Transverse colon (tissue), 4 donors: ENCODE measurements around the gene HIGD2A. TPM values are rescaled to one million over a fixed set of nuclear protein-coding genes. Genes with fewer than 3 reads are reported as not detected.

Experiments used
- DNase-seq: peaks from one replicate; pipeline ENCODE4 v3.0.0-alpha.2; 2019
- H3K27ac ChIP-seq, 4 donors: fragments of 200-600 bp; sonication (generic); 2 replicates each; pipeline ENCODE4 v1.5.1; 2016 to 2018; ENCODE audit warnings: inconsistent platforms in 4 of 4
- H3K27me3 ChIP-seq: fragments of 200-600 bp; sonication (generic); 2 replicates; pipeline ENCODE4 v1.5.1; 2017; ENCODE audit warnings: inconsistent platforms
- H3K36me3 ChIP-seq, 4 donors: fragments of 200-600 bp; sonication (generic); 2 replicates each; pipeline ENCODE4 v1.5.1; 2017 to 2019; ENCODE audit warnings: inconsistent platforms in 4 of 4
- H3K4me1 ChIP-seq, 4 donors: fragments of 200-600 bp; sonication (generic); 2 replicates each; pipeline ENCODE4 v1.5.1; 2017 to 2020; ENCODE audit warnings: inconsistent platforms in 4 of 4
- H3K4me3 ChIP-seq, 4 donors: fragments of 200-600 bp; sonication (generic); 1 replicate in 1 of 4; 2 replicates in 3 of 4; pipeline versions ENCODE4 v1.5.1 to v1.6.1; 2017 to 2019; ENCODE audit warnings: inconsistent platforms in 4 of 4
- H3K9me3 ChIP-seq, 2 donors: fragments of 200-600 bp; sonication (generic); 2 replicates each; pipeline ENCODE4 v1.5.1; 2017 to 2019; ENCODE audit warnings: inconsistent platforms in 2 of 2
- EP300 ChIP-seq: sonication (generic); formaldehyde crosslinking; IDR thresholded peaks from one replicate; pipeline ENCODE4 v1.6.1; 2017; ENCODE audit warnings: antibody characterized with exemption, low read depth
- POLR2A ChIP-seq: fragments of 450-650 bp; IDR thresholded peaks from one replicate; pipeline ENCODE4 v1.6.1; 2016; ENCODE audit warnings: antibody characterized with exemption, mild to moderate bottlenecking, moderate library complexity
- POLR2AphosphoS5 ChIP-seq, 3 donors: sonication (generic); formaldehyde crosslinking; IDR thresholded peaks; one replicate each; pipeline ENCODE4 v1.6.1; 2016; ENCODE audit warnings: antibody characterized with exemption in 3 of 3
- WGBS, 2 donors: methylation state at CpG; one replicate each; pipeline ENCODE4 v1.1.5; 2018; ENCODE audit warnings: low coverage in 1 of 2; 5-methylcytosine and 5-hydroxymethylcytosine counted together
- in situ Hi-C, 4 donors: fragments of 200-750 bp; cut with MboI; loops; one replicate each; pipeline versions ENCODE4 v1.15.0 to v1.15.1; 2017; ENCODE audit warnings: low sequenced_read_pairs in 3 of 4, low pct_ligation_motif_present in 1 of 4, low pct_unique_long_range_greater_than_20kb in 1 of 4
- intact Hi-C: fragments of 100-400 bp; cut with DNase I; formaldehyde crosslinking; loops from one replicate; pipeline ENCODE4 v1.15.1; 2023; ENCODE audit warnings: low total_unique reads
- total RNA-seq, 4 donors: library from RNA; depleted of rRNA; stranded (reverse); fragments of >200 nt; gene quantifications; one replicate each; pipeline ENCODE4 v1.1.0, GENCODE V29; 2016
- TF ChIP-seq, protein P1 (sequence below), 5 experiments: fragments of 200-600 bp in 3 of 5; fragments of 450-650 bp in 2 of 5; sonication (generic) in 3 of 5; IDR thresholded peaks; 1 replicate in 2 of 5; 2 replicates in 3 of 5; pipeline ENCODE4 v1.5.1; 2016 to 2017; ENCODE audit warnings: antibody characterized with exemption in 5 of 5, inconsistent platforms in 3 of 5, mild to moderate bottlenecking in 2 of 5, moderate library complexity in 1 of 5

The HIGD2A gene
- total RNA-seq, 4 donors from 2014 or later, result 158 to 320 (median 207) TPM

DNA sequence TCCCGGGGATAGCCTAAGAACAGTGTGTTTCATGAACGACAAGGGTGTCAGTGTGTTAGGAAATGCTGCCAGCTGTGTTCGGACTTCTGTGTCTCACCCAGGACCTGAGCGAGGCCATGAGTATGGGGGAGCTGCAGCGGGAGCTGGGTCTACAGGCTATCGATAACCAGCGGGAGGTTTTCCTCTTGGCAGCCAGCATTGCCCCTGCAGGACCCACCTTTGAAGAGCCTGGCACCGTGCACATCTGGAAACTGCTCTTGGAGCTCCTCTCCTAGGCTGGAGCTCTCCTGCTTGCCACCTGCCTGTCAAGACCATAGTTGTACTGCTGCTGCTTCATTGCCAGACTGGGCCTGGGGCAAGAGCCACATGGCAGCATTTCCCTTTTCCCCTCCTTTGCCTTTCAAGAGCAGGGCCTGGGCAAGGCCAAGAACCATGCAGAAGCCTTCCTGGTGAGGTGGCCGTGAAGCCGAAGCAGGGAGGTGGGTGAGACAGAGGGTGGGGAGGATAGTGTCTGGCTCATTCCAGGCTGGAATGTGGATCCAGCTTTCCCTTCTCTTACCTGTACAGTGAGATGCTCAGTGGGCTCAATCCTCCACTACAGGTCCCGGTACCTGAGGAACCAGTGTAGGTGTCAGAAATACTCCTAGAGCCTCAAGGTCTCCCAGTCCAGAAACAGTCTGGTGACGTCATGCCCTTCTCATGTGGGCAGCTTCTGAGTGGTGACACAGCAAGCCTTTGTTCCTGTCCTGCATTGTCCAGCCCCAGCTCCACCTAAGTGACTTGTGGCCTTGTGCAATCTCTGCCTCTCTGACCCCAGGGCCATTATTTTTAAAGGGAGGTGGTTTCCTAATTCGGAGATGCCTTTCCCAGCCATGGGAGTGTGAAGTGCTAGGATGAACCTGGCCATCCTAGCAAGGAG, 16.7 kb upstream of the HIGD2A start:
- H3K27ac ChIP-seq, result no peak overlapping the region
- WGBS, 2 donors, result 95% methylated on average over 12 of the region's 13 CpGs; no CpG with 5 or more reads in 1 of the 2 donors
- in situ Hi-C loops (no loop called here), intact Hi-C loops (no loop called here)
- TF ChIP-seq POLR2A (no peak), EP300 (no peak), POLR2AphosphoS5 (IDR thresholded peaks at IDR 0.05) (no peak)
- TF ChIP-seq, protein P1, sequence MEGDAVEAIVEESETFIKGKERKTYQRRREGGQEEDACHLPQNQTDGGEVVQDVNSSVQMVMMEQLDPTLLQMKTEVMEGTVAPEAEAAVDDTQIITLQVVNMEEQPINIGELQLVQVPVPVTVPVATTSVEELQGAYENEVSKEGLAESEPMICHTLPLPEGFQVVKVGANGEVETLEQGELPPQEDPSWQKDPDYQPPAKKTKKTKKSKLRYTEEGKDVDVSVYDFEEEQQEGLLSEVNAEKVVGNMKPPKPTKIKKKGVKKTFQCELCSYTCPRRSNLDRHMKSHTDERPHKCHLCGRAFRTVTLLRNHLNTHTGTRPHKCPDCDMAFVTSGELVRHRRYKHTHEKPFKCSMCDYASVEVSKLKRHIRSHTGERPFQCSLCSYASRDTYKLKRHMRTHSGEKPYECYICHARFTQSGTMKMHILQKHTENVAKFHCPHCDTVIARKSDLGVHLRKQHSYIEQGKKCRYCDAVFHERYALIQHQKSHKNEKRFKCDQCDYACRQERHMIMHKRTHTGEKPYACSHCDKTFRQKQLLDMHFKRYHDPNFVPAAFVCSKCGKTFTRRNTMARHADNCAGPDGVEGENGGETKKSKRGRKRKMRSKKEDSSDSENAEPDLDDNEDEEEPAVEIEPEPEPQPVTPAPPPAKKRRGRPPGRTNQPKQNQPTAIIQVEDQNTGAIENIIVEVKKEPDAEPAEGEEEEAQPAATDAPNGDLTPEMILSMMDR (IDR thresholded peaks at IDR 0.05), result no peak
- H3K27me3 ChIP-seq, result no peaks in the 10 kb centered on the region
- H3K9me3 ChIP-seq, result no peaks in the 10 kb centered on the region
- no peak overlapping the region for H3K4me3 ChIP-seq
- DNase-seq, result no peak
- H3K36me3 ChIP-seq, result no peaks in the 10 kb centered on the region
- peaks cover 0 to 4% (median 0%) of the 10 kb centered on the region in 4 donors for H3K4me1 ChIP-seq

GRCh38 chr5:176373100-176373818, 15.3 kb upstream of the HIGD2A start:
- WGBS, 2 donors, result 70 to 80% methylated on average over 5 to 7 of the region's 7 CpGs
- intact Hi-C loops, result no loop called here
- TF ChIP-seq POLR2AphosphoS5 (IDR thresholded peaks at IDR 0.05) (no peak), EP300 (no peak), POLR2A (no peak)
- TF ChIP-seq, protein P1 (IDR thresholded peaks at IDR 0.05), result no peak

GRCh38 chr5:176379881-176380280, 8.7 kb upstream of the HIGD2A start:
- Histone ChIP-seq H3K36me3 (peaks cover 0 to 15% (median 8%) of the 10 kb centered on the region in 4 donors), H3K27me3 (no peaks in the 10 kb centered on the region), H3K27ac (no peak overlapping the region), H3K4me1 (no peaks in the 10 kb centered on the region), H3K4me3 (no peak overlapping the region), H3K9me3 (no peaks in the 10 kb centered on the region)
- in situ Hi-C loops, result no loop called here
- WGBS, 2 donors, result 74 to 81% methylated on average over 3 of the region's 3 CpGs
- DNase-seq, result no peak
- TF ChIP-seq, protein P1 (IDR thresholded peaks at IDR 0.05), result no peak
- TF ChIP-seq POLR2A, result no peak
- no peak for TF ChIP-seq POLR2AphosphoS5 (IDR thresholded peaks at IDR 0.05)
- TF ChIP-seq EP300, result no peak
- intact Hi-C loops, result no loop called here

More at GRCh38 chr5:176373100-176373818, 15.3 kb upstream of the HIGD2A start:
- Histone ChIP-seq H3K4me1 (peaks cover 0 to 4% (median 0%) of the 10 kb centered on the region in 4 donors), H3K4me3 (no peak overlapping the region), H3K9me3 (no peaks in the 10 kb centered on the region), H3K27ac (no peak overlapping the region), H3K27me3 (no peaks in the 10 kb centered on the region), H3K36me3 (no peaks in the 10 kb centered on the region)
- in situ Hi-C loops, result no loop called here
- DNase-seq, result no peak

- no peak for TF ChIP-seq POLR2AphosphoS5 (IDR thresholded peaks at IDR 0.05)
- TF ChIP-seq, protein P1 (IDR thresholded peaks at IDR 0.05), result no peak
- no peak for TF ChIP-seq EP300
- no peak for TF ChIP-seq POLR2A
- Histone ChIP-seq H3K4me1 (peaks cover 0 to 2% (median 0%) of the 10 kb centered on the region in 4 donors), H3K27me3 (no peaks in the 10 kb centered on the region), H3K27ac (peak overlapping the region in 3 of 4 donors; percentile 13 to 62 (median 43)), H3K9me3 (no peaks in the 10 kb centered on the region), H3K36me3 (peaks cover 0 to 21% (median 8%) of the 10 kb centered on the region in 4 donors), H3K4me3 (no peak overlapping the region)
- 58 to 77% methylated on average over 3 of the region's 3 CpGs for WGBS, 2 donors
- in situ Hi-C loops (no loop called here), intact Hi-C loops (no loop called here)
- DNase-seq, result no peak
Observed at GRCh38 chr5:176381423-176381822, 7.1 kb upstream of the HIGD2A start.
